ENCODE data around the gene MRPS22. TPM values are rescaled to one million over a fixed set of nuclear protein-coding genes. Genes with fewer than 3 reads are reported as not detected.

MRPS22 gene
- total and polyA plus RNA-seq, 2 of the 8 experiments (the other 6 are each of a cell fraction or from before 2014, with no cell fraction given) = 28.3 to 45.8 TPM

DNA sequence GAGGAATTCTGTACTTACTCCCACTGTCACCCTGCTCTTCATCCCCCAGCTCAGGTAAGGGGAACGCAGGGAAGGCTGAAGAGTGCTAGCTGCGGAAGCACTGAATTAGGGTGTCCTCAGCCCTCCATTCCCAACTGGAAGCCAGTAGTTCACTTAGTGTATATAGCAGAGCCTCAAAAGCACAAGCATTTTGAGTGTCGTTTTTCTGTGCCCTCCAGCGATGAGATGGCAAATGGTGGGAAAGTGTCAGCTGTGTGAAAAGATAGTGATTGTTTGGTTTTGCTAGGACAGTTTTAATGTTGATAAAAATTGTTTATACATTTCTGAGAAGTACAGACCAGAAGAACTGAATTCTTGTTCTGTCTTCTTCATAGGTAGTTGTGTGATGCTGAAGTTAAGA is 10.8 kb downstream of the MRPS22 start:
- Histone ChIP-seq H3K9ac (replicated peaks in 1 of 4; ENCODE audit: extremely low read depth in 1 of 4, low read depth in 3 of 4, low read length in 3 of 4) (no peak overlapping the region), H3K4ac (replicated peaks; ENCODE audit: insufficient read length, low read depth, low read length) (no peak overlapping the region), H2BK15ac (ENCODE audit: low read length) (no peak overlapping the region), H3K27ac (ENCODE audit: low read depth, low read length) (no peak overlapping the region), H3K36me3 (ENCODE audit: control insufficient read depth in 2 of 4, insufficient read depth in 4 of 4, low read length in 3 of 4) (peaks cover 12 to 74% (median 50%) of the 10 kb centered on the region in 4 experiments), H2BK5ac (ENCODE audit: low read depth, low read length) (no peak overlapping the region), H4K8ac (ENCODE audit: extremely low read depth, insufficient read depth, low read length) (no peak overlapping the region), H3K18ac (ENCODE audit: extremely low read depth, low read length) (no peak overlapping the region), H3K9me3 (ENCODE audit: insufficient read depth in 2 of 2, low read depth in 1 of 2, low read length in 1 of 2) (no peaks in the 10 kb centered on the region), H4K5ac (ENCODE audit: insufficient read length, low read depth, low read length) (no peak overlapping the region), H3K79me1 (ENCODE audit: low read depth, low read length) (no peaks in the 10 kb centered on the region), H3K23ac (ENCODE audit: insufficient read length) (no peak overlapping the region), H4K91ac (replicated peaks; ENCODE audit: insufficient read length, low read length) (no peak overlapping the region), H3K4me1 (replicated peaks in 1 of 4; ENCODE audit: control insufficient read depth in 3 of 4, insufficient read depth in 4 of 4, low read length in 3 of 4) (no peaks in the 10 kb centered on the region), H3K56ac (replicated peaks; ENCODE audit: insufficient read length, low read depth, low read length) (no peak overlapping the region), H4K20me1 (replicated peaks in 1 of 2; ENCODE audit: control insufficient read depth in 1 of 2, insufficient read depth in 2 of 2, low read length in 2 of 2) (peaks cover 0 to 7% of the 10 kb centered on the region in 2 experiments), H2BK12ac (ENCODE audit: low read depth, low read length) (no peak overlapping the region), H2BK120ac (replicated peaks; ENCODE audit: low read depth, low read length) (no peak overlapping the region), H3K14ac (ENCODE audit: insufficient read length) (no peak overlapping the region), H3K23me2 (ENCODE audit: low read depth, low read length) (no peaks in the 10 kb centered on the region), H2BK20ac (ENCODE audit: low read length) (no peak overlapping the region), H3K27me3 (replicated peaks in 1 of 4; ENCODE audit: control insufficient read depth in 3 of 4, extremely low read depth in 1 of 4, insufficient read depth in 3 of 4, low read length in 3 of 4) (no peaks in the 10 kb centered on the region; a peak in 1 of 7 replicates), H2AFZ (ENCODE audit: low read length) (no peak overlapping the region), H3K4me3 (ENCODE audit: extremely low read depth in 1 of 4, insufficient read depth in 2 of 4, low read depth in 3 of 4, low read length in 4 of 4) (no peak overlapping the region), H3K4me2 (ENCODE audit: insufficient read depth in 1 of 2, low read depth in 2 of 2, low read length in 2 of 2) (no peak overlapping the region), H2AK5ac (ENCODE audit: low read depth, low read length) (no peak overlapping the region), H3K79me2 (ENCODE audit: control insufficient read depth in 1 of 2, insufficient read depth in 2 of 2, low read length in 2 of 2) (no peaks in the 10 kb centered on the region)
- ChIA-PET CTCF (ENCODE audit: partially characterized antibody) (interaction anchor here (0.6 to 3.9 kb wide), 23 partner anchors 9 to 1999 kb away, joined by 3 to 27 read pairs (median 4); partner anchors contain the start of genes COPB2 and MRPS22), POLR2A (ENCODE audit: partially characterized antibody) (interaction anchor here (1.4 to 2.7 kb wide), 2 partner anchors 9 to 18 kb away, joined by 3 to 17 read pairs; partner anchors contain the start of gene MRPS22)
- no peak for DNase-seq (ENCODE audit: low read depth in 1 of 2, low spot score in 2 of 2)
- TF ChIP-seq HDAC6 (IDR thresholded peaks at IDR 0.05; ENCODE audit: low read depth, low read length) (no peak), POLR2A (IDR thresholded peaks at IDR 0.05; ENCODE audit: control extremely low read depth in 1 of 2, low read depth in 2 of 2, low read length in 2 of 2) (no peak), SIX5 (IDR thresholded peaks at IDR 0.05; ENCODE audit: low read depth, low read length) (no peak), CTBP2 (IDR thresholded peaks at IDR 0.05; ENCODE audit: borderline replicate concordance, insufficient read depth, insufficient read length, low read length) (no peak), FOSL1 (IDR thresholded peaks at IDR 0.05; ENCODE audit: insufficient read depth, low read depth, low read length) (no peak), NANOG (IDR thresholded peaks at IDR 0.05; ENCODE audit: insufficient read depth, low read depth, low read length, poor library complexity, severe bottlenecking) (no peak), TAF1 (IDR thresholded peaks at IDR 0.05; ENCODE audit: low read depth, low read length) (no peak), NRF1 (IDR thresholded peaks at IDR 0.05; ENCODE audit: low read depth, low read length) (no peak), ASH2L (IDR thresholded peaks at IDR 0.05; ENCODE audit: low read length) (no peak), TAF7 (optimal IDR thresholded peaks at IDR 0.05; ENCODE audit: borderline replicate concordance, low read depth, low read length) (no peak), RFX5 (IDR thresholded peaks at IDR 0.05; ENCODE audit: borderline replicate concordance, low read depth, low read length) (no peak), KDM5A (IDR thresholded peaks at IDR 0.05; ENCODE audit: low read length) (no peak)
- TF ChIP-seq, protein P1, sequence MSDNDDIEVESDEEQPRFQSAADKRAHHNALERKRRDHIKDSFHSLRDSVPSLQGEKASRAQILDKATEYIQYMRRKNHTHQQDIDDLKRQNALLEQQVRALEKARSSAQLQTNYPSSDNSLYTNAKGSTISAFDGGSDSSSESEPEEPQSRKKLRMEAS (IDR thresholded peaks at IDR 0.05) = no peak
- FAIRE-seq = no peak
- 90% methylated on average over 4 of the region's 4 CpGs; no CpG with 5 or more reads in 1 of the 2 experiments for WGBS, 2 experiments (ENCODE audit: extremely low coverage in 1 of 2, insufficient coverage in 1 of 2, insufficient read length in 1 of 2, insufficient replicate concordance in 2 of 2, low coverage in 1 of 2, low lambda C conversion rate in 2 of 2, missing lambda C conversion rate in 1 of 2)

Data from H1 (cell line).